B cell (primary cell): ENCODE results near the gene PTPRN2.

Experiments
- EZH2 ChIP-seq: IDR thresholded peaks from 2 replicates; pipeline ENCODE4 v1.6.1; 2012; ENCODE audit warnings: borderline replicate concordance, low read depth, mild to moderate bottlenecking, moderate library complexity, low read length; ENCODE audit not compliant: insufficient read depth, poor library complexity, severe bottlenecking
- TF ChIP-seq, protein P1 (sequence below): fragments of 200-600 bp; IDR thresholded peaks from one replicate; pipeline ENCODE4 v1.8.0; 2022; ENCODE audit warnings: antibody characterized with exemption, mild to moderate bottlenecking

DNA sequence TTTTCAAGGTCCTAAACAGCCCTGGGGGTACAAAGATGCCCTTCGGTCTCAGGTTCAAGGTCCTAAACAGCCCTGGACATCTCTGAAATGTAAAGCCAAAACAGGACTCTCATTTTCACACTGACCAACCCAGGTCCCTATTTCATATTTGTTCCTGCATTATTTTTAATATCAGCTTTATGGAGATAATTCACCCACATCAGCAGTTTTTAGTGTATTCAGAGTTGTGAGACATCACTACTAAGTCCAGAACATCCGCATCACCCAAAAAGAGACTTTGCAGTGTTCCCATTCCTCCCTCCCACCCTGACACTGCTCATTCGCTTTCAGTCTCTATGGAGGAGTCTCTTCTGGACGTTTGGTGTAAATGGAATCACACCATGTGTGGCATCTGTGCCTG is 420.2 kb downstream of the PTPRN2 start:
- TF ChIP-seq, protein P1, sequence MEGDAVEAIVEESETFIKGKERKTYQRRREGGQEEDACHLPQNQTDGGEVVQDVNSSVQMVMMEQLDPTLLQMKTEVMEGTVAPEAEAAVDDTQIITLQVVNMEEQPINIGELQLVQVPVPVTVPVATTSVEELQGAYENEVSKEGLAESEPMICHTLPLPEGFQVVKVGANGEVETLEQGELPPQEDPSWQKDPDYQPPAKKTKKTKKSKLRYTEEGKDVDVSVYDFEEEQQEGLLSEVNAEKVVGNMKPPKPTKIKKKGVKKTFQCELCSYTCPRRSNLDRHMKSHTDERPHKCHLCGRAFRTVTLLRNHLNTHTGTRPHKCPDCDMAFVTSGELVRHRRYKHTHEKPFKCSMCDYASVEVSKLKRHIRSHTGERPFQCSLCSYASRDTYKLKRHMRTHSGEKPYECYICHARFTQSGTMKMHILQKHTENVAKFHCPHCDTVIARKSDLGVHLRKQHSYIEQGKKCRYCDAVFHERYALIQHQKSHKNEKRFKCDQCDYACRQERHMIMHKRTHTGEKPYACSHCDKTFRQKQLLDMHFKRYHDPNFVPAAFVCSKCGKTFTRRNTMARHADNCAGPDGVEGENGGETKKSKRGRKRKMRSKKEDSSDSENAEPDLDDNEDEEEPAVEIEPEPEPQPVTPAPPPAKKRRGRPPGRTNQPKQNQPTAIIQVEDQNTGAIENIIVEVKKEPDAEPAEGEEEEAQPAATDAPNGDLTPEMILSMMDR, result no peak
- no peak for TF ChIP-seq EZH2
